HepG2 (cell line): ENCODE results near the gene CIAO3. TPM values are rescaled to one million over a fixed set of nuclear protein-coding genes. Genes with fewer than 3 reads are reported as not detected.

Source experiments
- EHMT2 ChIP-seq: fragments of 200-600 bp; sonication (generic); IDR thresholded peaks from 2 replicates; pipeline ENCODE4 v1.7.0; 2017; ENCODE audit warnings: antibody characterized with exemption, low read depth, low read length, borderline replicate concordance
- HNF1A ChIP-seq, 2 experiments: sonication (generic) in 1 of 2; formaldehyde crosslinking in 1 of 2; IDR thresholded peaks; 2 replicates each; pipeline versions ENCODE4 v1.4.0 to v1.6.1; 2016 to 2020; ENCODE audit warnings: borderline replicate concordance in 1 of 2, low read depth in 1 of 2, mild to moderate bottlenecking in 1 of 2, missing genetic modification reagents in 1 of 2
- KMT2B ChIP-seq: IDR thresholded peaks from 2 replicates; pipeline ENCODE4 v1.6.1; 2016; ENCODE audit warnings: missing genetic modification reagents, missing compliant biosample characterization
- MED13 ChIP-seq: sonication (generic); formaldehyde crosslinking; IDR thresholded peaks from 2 replicates; pipeline ENCODE4 v1.5.0; 2020; ENCODE audit warnings: missing genetic modification reagents
- SIX1 ChIP-seq: sonication (generic); formaldehyde crosslinking; IDR thresholded peaks from 2 replicates; pipeline ENCODE4 v1.4.0; 2020; ENCODE audit warnings: missing genetic modification reagents, borderline replicate concordance
- ZFX ChIP-seq: sonication (generic); formaldehyde crosslinking; IDR thresholded peaks from 2 replicates; pipeline ENCODE4 v1.4.0; 2020; ENCODE audit warnings: mild to moderate bottlenecking, low read depth, missing genetic modification reagents, moderate library complexity
- ZNF20 ChIP-seq: sonication (generic); formaldehyde crosslinking; IDR thresholded peaks from 2 replicates; pipeline ENCODE4 v1.4.0; 2020; ENCODE audit warnings: mild to moderate bottlenecking, moderate library complexity, missing genetic modification reagents
- ZNF883 ChIP-seq: sonication (generic); formaldehyde crosslinking; IDR thresholded peaks from 2 replicates; pipeline ENCODE4 v1.5.1; 2020; ENCODE audit warnings: mild to moderate bottlenecking, missing genetic modification reagents; ENCODE audit errors: not compliant biosample characterization
- polyA plus RNA-seq, 8 experiments: library from polyadenylated mRNA; depleted of rRNA in 3 of 8; stranded (reverse) in 7 of 8; unstranded in 1 of 8; fragments of >200 nt; fragmentation: Illumina TruSeq in 4 of 8; extraction: Trizol in 4 of 8; gene quantifications; 2 replicates each; pipeline versions ENCODE4 v1.2.1 to v1.2.3, GENCODE V29; 2011 to 2016; ENCODE audit warnings: low read depth in 4 of 8, missing spikeins in 1 of 8, mixed read lengths in 1 of 8; ENCODE audit not compliant: insufficient read depth in 1 of 8
- total RNA-seq, 5 experiments: library from RNA; depleted of rRNA; stranded (reverse); fragments of >200 nt; fragmentation: Illumina TruSeq; extraction: Trizol; gene quantifications; 2 replicates each; pipeline ENCODE4 v1.2.3, GENCODE V29; 2016; ENCODE audit warnings: low read depth in 1 of 5
- TF ChIP-seq, protein P1 (sequence below), 2 experiments: fragments of 450-650 bp in 1 of 2; sonication (generic) in 1 of 2; formaldehyde crosslinking in 1 of 2; IDR thresholded peaks; 2 replicates each; pipeline versions ENCODE4 v1.6.1 to v1.8.0; 2016 to 2022; ENCODE audit warnings: antibody characterized with exemption in 1 of 2, mild to moderate bottlenecking in 1 of 2, missing genetic modification reagents in 1 of 2

CIAO3 gene
- total and polyA plus RNA-seq, 2 of the 13 experiments (the other 11 are each of a cell fraction or from before 2014, with no cell fraction given): 21.7 to 25.0 TPM

DNA sequence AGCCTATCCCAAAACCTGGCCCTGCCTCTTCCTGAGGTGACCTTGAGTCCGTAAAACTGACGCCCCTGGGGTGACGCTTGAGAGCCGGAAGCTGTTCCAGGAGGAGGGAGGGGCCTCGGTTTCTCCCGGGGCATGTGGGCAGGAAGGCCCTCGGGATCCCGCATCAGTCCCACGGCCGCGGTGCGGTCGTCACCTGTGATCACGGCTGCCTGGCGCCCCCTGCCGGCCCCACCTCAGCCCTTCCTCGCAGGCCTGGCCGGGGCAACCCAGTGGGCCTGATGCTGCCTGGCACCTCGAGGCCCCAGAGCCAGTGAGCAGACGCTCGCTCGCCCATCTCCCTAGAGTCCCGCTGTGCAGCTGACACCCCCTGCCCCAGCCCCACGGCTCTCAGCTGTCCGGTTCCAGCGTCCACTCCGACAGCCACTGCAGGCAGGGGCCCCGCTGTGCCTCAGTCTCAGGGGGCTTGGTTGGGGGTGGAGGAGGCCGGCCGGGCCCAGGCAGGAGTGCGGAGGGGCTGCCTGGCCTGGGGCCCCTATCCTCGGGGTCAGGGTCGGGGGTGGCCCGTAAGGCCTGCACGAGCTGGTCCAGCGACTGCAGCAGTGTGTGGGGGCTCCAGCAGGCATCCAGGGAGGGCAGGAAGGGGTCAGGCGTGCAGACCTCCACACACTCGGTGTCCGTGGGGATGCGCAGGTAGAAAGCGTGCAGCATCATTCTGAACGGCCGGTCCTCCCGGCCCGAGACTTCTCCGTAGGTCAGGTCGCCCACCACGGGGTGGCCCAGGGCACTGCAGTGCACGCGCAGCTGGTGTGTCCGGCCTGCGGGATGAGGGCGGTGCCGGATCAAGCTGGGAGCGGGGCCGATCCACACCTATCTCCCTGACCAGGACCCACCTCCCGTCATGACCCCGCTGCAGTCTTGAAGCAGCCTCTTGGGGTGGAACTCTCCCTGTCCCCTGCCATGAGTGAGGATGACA is 45.1 kb upstream of the CIAO3 start (continued):
- TF ChIP-seq, protein P1, sequence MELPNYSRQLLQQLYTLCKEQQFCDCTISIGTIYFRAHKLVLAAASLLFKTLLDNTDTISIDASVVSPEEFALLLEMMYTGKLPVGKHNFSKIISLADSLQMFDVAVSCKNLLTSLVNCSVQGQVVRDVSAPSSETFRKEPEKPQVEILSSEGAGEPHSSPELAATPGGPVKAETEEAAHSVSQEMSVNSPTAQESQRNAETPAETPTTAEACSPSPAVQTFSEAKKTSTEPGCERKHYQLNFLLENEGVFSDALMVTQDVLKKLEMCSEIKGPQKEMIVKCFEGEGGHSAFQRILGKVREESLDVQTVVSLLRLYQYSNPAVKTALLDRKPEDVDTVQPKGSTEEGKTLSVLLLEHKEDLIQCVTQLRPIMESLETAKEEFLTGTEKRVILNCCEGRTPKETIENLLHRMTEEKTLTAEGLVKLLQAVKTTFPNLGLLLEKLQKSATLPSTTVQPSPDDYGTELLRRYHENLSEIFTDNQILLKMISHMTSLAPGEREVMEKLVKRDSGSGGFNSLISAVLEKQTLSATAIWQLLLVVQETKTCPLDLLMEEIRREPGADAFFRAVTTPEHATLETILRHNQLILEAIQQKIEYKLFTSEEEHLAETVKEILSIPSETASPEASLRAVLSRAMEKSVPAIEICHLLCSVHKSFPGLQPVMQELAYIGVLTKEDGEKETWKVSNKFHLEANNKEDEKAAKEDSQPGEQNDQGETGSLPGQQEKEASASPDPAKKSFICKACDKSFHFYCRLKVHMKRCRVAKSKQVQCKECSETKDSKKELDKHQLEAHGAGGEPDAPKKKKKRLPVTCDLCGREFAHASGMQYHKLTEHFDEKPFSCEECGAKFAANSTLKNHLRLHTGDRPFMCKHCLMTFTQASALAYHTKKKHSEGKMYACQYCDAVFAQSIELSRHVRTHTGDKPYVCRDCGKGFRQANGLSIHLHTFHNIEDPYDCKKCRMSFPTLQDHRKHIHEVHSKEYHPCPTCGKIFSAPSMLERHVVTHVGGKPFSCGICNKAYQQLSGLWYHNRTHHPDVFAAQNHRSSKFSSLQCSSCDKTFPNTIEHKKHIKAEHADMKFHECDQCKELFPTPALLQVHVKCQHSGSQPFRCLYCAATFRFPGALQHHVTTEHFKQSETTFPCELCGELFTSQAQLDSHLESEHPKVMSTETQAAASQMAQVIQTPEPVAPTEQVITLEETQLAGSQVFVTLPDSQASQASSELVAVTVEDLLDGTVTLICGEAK (IDR thresholded peaks at IDR 0.05): no peak
- TF ChIP-seq, protein P1 (CRISPR knock-in tag; IDR thresholded peaks at IDR 0.05): no peak
- TF ChIP-seq ZFX (CRISPR knock-in tag): peak; percentile 64
- no peak for TF ChIP-seq EHMT2
- no peak for TF ChIP-seq ZNF20 (CRISPR knock-in tag)
- TF ChIP-seq HNF1A (IDR thresholded peaks at IDR 0.05; ENCODE audit: low read depth): no peak
- TF ChIP-seq HNF1A (CRISPR knock-in tag; IDR thresholded peaks at IDR 0.05; ENCODE audit: borderline replicate concordance): no peak
- no peak for TF ChIP-seq MED13
- TF ChIP-seq ZNF883: peak; percentile 40
- no peak for TF ChIP-seq SIX1 (CRISPR knock-in tag)
- no peak for TF ChIP-seq KMT2B (CRISPR knock-in tag)
